Mesendoderm (in vitro differentiated cells): ENCODE results near the gene ATAD5.
"Not testable (repeated sequence)": the region's sequence is repeated elsewhere in the genome, so short reads cannot be mapped to it uniquely, and the experiment has no call there.

Experiments used
- DNase-seq: peaks from one replicate; pipeline ENCODE4 v3.0.0; 2013
- H2AK5ac ChIP-seq: 2 replicates; pipeline ENCODE4 v1.6.1; 2013; ENCODE audit warnings: low read length, inconsistent platforms
- H2BK120ac ChIP-seq: 2 replicates; pipeline ENCODE4 v1.6.1; 2013; ENCODE audit warnings: low read depth, mild to moderate bottlenecking, low read length, moderate library complexity, mixed read lengths
- H2BK15ac ChIP-seq: replicated peaks from 2 replicates; pipeline ENCODE4 v1.6.1; 2013; ENCODE audit warnings: low read depth, mild to moderate bottlenecking, moderate library complexity
- H2BK5ac ChIP-seq: 2 replicates; pipeline ENCODE4 v1.6.1; 2013; ENCODE audit warnings: low read length, inconsistent platforms
- H3K18ac ChIP-seq: 2 replicates; pipeline ENCODE4 v1.6.1; 2013; ENCODE audit warnings: mild to moderate bottlenecking, low read length, mixed read lengths
- H3K23ac ChIP-seq: one replicate; pipeline ENCODE4 v1.6.1; 2013; ENCODE audit warnings: low read length
- H3K27ac ChIP-seq: 2 replicates; pipeline ENCODE4 v1.5.1; 2013; ENCODE audit warnings: low read depth, mild to moderate bottlenecking, inconsistent platforms, low read length, moderate library complexity
- H3K27me3 ChIP-seq: 2 replicates; pipeline ENCODE4 v1.6.1; 2013; ENCODE audit warnings: low read length, control low read depth, mild to moderate bottlenecking, inconsistent platforms; ENCODE audit not compliant: insufficient read depth, poor library complexity
- H3K36me3 ChIP-seq: 2 replicates; pipeline ENCODE4 v1.6.1; 2013; ENCODE audit warnings: low read length, inconsistent platforms; ENCODE audit not compliant: control insufficient read depth, insufficient read depth
- H3K4ac ChIP-seq: one replicate; pipeline ENCODE4 v1.6.1; 2013; ENCODE audit warnings: low read depth, mild to moderate bottlenecking, low read length, moderate library complexity
- H3K4me1 ChIP-seq: 2 replicates; pipeline ENCODE4 v1.6.1; 2013; ENCODE audit warnings: low read depth, low read length, inconsistent platforms; ENCODE audit not compliant: control insufficient read depth
- H3K4me2 ChIP-seq: 2 replicates; pipeline ENCODE4 v1.6.1; 2013; ENCODE audit warnings: low read length
- H3K4me3 ChIP-seq: 2 replicates; pipeline ENCODE4 v1.5.1; 2013; ENCODE audit warnings: mild to moderate bottlenecking, low read length
- H3K56ac ChIP-seq: one replicate; pipeline ENCODE4 v1.6.1; 2013; ENCODE audit warnings: low read length
- H3K79me1 ChIP-seq: 2 replicates; pipeline ENCODE4 v1.6.1; 2013; ENCODE audit warnings: low read length, inconsistent platforms
- H3K79me2 ChIP-seq: 2 replicates; pipeline ENCODE4 v1.6.1; 2013; ENCODE audit warnings: mild to moderate bottlenecking, low read length; ENCODE audit not compliant: control insufficient read depth, insufficient read depth
- H3K9ac ChIP-seq: 2 replicates; pipeline ENCODE4 v1.6.1; 2013; ENCODE audit warnings: low read length, inconsistent platforms
- H4K5ac ChIP-seq: one replicate; pipeline ENCODE4 v1.6.1; 2013; ENCODE audit warnings: low read length
- H4K8ac ChIP-seq: one replicate; pipeline ENCODE4 v1.6.1; 2013; ENCODE audit warnings: low read depth, mild to moderate bottlenecking, control low read depth, low read length, moderate library complexity
- WGBS: extraction: QIAGEN DNeasy Blood & Tissue Kit; methylation state at CpG from one replicate; pipeline ENCODE4 v1.1.7; 2013; ENCODE audit warnings: low lambda C conversion rate, missing lambda C conversion rate; ENCODE audit not compliant: insufficient coverage; ENCODE audit errors: extremely low coverage; 5-methylcytosine and 5-hydroxymethylcytosine counted together

ATAD5 gene

GRCh38 chr17:30927756-30928155 is 96.0 kb downstream of the ATAD5 start:
- H3K4me2 ChIP-seq = no peak overlapping the region
- H3K79me1 ChIP-seq = no peaks in the 10 kb centered on the region
- H2AK5ac ChIP-seq = no peak overlapping the region
- H3K27me3 ChIP-seq = peaks cover 3% of the 10 kb centered on the region
- no peak overlapping the region for H3K4ac ChIP-seq
- H3K36me3 ChIP-seq = no peaks in the 10 kb centered on the region
- no peak overlapping the region for H4K8ac ChIP-seq
- H3K4me3 ChIP-seq = no peak overlapping the region
- H2BK15ac ChIP-seq = no peak overlapping the region
- WGBS = no CpG with 5 or more reads among the region's 5 CpGs
- H3K4me1 ChIP-seq = no peaks in the 10 kb centered on the region
- no peak overlapping the region for H4K5ac ChIP-seq
- H2BK5ac ChIP-seq = no peak overlapping the region
- H3K9ac ChIP-seq = no peak overlapping the region
- H3K23ac ChIP-seq = no peak overlapping the region
- H3K79me2 ChIP-seq = no peaks in the 10 kb centered on the region
- H3K56ac ChIP-seq = no peak overlapping the region
- H3K27ac ChIP-seq = no peak overlapping the region
- H2BK120ac ChIP-seq = no peak overlapping the region
- no peak overlapping the region for H3K18ac ChIP-seq
- no peak for DNase-seq

- Histone ChIP-seq H3K27ac (no peak overlapping the region), H3K36me3 (no peaks in the 10 kb centered on the region), H3K18ac (no peak overlapping the region), H4K5ac (no peak overlapping the region), H3K4me1 (no peaks in the 10 kb centered on the region), H3K4me3 (no peak overlapping the region), H2AK5ac (no peak overlapping the region), H3K4ac (no peak overlapping the region), H3K79me2 (no peaks in the 10 kb centered on the region), H4K8ac (no peak overlapping the region), H3K27me3 (no peaks in the 10 kb centered on the region), H3K4me2 (no peak overlapping the region), H3K79me1 (no peaks in the 10 kb centered on the region), H3K56ac (no peak overlapping the region), H2BK120ac (no peak overlapping the region), H2BK15ac (no peak overlapping the region), H3K9ac (no peak overlapping the region), H2BK5ac (no peak overlapping the region), H3K23ac (no peak overlapping the region)
- DNase-seq = peak; percentile 35
- WGBS = no CpG with 5 or more reads among the region's 3 CpGs
Observed at GRCh38 chr17:30928584-30928983, 96.8 kb downstream of the ATAD5 start.

- no peak overlapping the region for H3K56ac ChIP-seq
- H2BK120ac ChIP-seq = no peak overlapping the region
- H3K27me3 ChIP-seq = no peaks in the 10 kb centered on the region
- WGBS = no CpG with 5 or more reads among the region's 8 CpGs
- H3K4me2 ChIP-seq = no peak overlapping the region
- no peak overlapping the region for H3K4ac ChIP-seq
- no peak overlapping the region for H3K18ac ChIP-seq
- no peaks in the 10 kb centered on the region for H3K36me3 ChIP-seq
- H3K27ac ChIP-seq = no peak overlapping the region
- no peaks in the 10 kb centered on the region for H3K79me1 ChIP-seq
- H3K23ac ChIP-seq = no peak overlapping the region
- H2AK5ac ChIP-seq = no peak overlapping the region
- H2BK15ac ChIP-seq = no peak overlapping the region
- H3K4me3 ChIP-seq = no peak overlapping the region
- no peak overlapping the region for H4K8ac ChIP-seq
- H4K5ac ChIP-seq = no peak overlapping the region
- no peak for DNase-seq
- H3K9ac ChIP-seq = no peak overlapping the region
- H3K79me2 ChIP-seq = no peaks in the 10 kb centered on the region
- H2BK5ac ChIP-seq = no peak overlapping the region
- no peaks in the 10 kb centered on the region for H3K4me1 ChIP-seq
Observed at GRCh38 chr17:30929081-30929633, 97.4 kb downstream of the ATAD5 start.

GRCh38 chr17:30929861-30930260 is 98.1 kb downstream of the ATAD5 start:
- not testable (repeated sequence) for H4K5ac ChIP-seq, H3K4ac ChIP-seq, H3K9ac ChIP-seq, H3K79me1 ChIP-seq, H2AK5ac ChIP-seq, H3K79me2 ChIP-seq, H2BK120ac ChIP-seq, H3K56ac ChIP-seq, DNase-seq, H2BK15ac ChIP-seq, H3K4me1 ChIP-seq, H4K8ac ChIP-seq, H3K23ac ChIP-seq, H3K4me3 ChIP-seq, H3K36me3 ChIP-seq, H2BK5ac ChIP-seq, H3K27me3 ChIP-seq, H3K27ac ChIP-seq, H3K4me2 ChIP-seq, H3K18ac ChIP-seq
- no CpG with 5 or more reads among the region's 3 CpGs for WGBS

- WGBS = no CpG with 5 or more reads among the region's 3 CpGs
- no peak overlapping the region for H3K23ac ChIP-seq
Observed at GRCh38 chr17:30930495-30930894, 98.7 kb downstream of the ATAD5 start.

GRCh38 chr17:30931582-30931981 is 99.8 kb downstream of the ATAD5 start:
- no CpG with 5 or more reads among the region's 8 CpGs for WGBS
- not testable (repeated sequence) for H3K4me1 ChIP-seq

More at GRCh38 chr17:30930495-30930894, 98.7 kb downstream of the ATAD5 start:
- Histone ChIP-seq H3K79me2 (no peaks in the 10 kb centered on the region), H3K4me1 (no peaks in the 10 kb centered on the region), H3K36me3 (no peaks in the 10 kb centered on the region), H3K4me3 (no peak overlapping the region), H4K8ac (no peak overlapping the region), H2BK5ac (no peak overlapping the region), H3K4me2 (no peak overlapping the region), H3K56ac (no peak overlapping the region), H4K5ac (no peak overlapping the region), H3K18ac (no peak overlapping the region), H3K79me1 (no peaks in the 10 kb centered on the region), H2AK5ac (no peak overlapping the region), H2BK15ac (no peak overlapping the region), H3K27ac (no peak overlapping the region), H3K27me3 (no peaks in the 10 kb centered on the region), H3K4ac (no peak overlapping the region), H2BK120ac (no peak overlapping the region), H3K9ac (no peak overlapping the region)
- DNase-seq = no peak

More at GRCh38 chr17:30931582-30931981, 99.8 kb downstream of the ATAD5 start:
- not testable (repeated sequence) for DNase-seq, H4K8ac ChIP-seq, H3K27ac ChIP-seq, H2AK5ac ChIP-seq, H2BK120ac ChIP-seq, H3K4me3 ChIP-seq, H2BK5ac ChIP-seq, H3K18ac ChIP-seq, H2BK15ac ChIP-seq, H3K56ac ChIP-seq, H3K36me3 ChIP-seq, H3K4me2 ChIP-seq, H3K27me3 ChIP-seq, H3K23ac ChIP-seq, H3K4ac ChIP-seq, H3K79me1 ChIP-seq, H4K5ac ChIP-seq, H3K79me2 ChIP-seq, H3K9ac ChIP-seq
